Stimulated activated CD8-positive, alpha-beta memory T cell treated with anti-CD3 and anti-CD28 coated beads, Interleukin-7, amount 100 ng/mL, for 24 hours (primary cell): ENCODE measurements around the gene CENPO.

Source experiments
- DNase-seq: peaks from one replicate; pipeline ENCODE4 v3.0.0-alpha.2; 2020; ENCODE audit warnings: low read depth

Gene CENPO

GRCh38 chr2:24861500-24861899 is 68.3 kb downstream of the CENPO start:
- DNase-seq, result no peak

GRCh38 chr2:24863641-24864040 is 70.4 kb downstream of the CENPO start:
- no peak for DNase-seq

- DNase-seq, result no peak
Observed at GRCh38 chr2:24866946-24867345, 73.7 kb downstream of the CENPO start.

GRCh38 chr2:24870440-24870839 is 77.2 kb downstream of the CENPO start:
- no peak for DNase-seq

GRCh38 chr2:24870891-24871705 is 77.9 kb downstream of the CENPO start:
- no peak for DNase-seq

- DNase-seq, result no peak
Observed at GRCh38 chr2:24871852-24872333, 78.7 kb downstream of the CENPO start.
